ENCODE measurements around the gene CCDC180. TPM values are rescaled to one million over a fixed set of nuclear protein-coding genes. Genes with fewer than 3 reads are reported as not detected.

The CCDC180 gene
- total RNA-seq, 2 donors from 2014 or later, result 4.9 to 10.9 TPM

DNA sequence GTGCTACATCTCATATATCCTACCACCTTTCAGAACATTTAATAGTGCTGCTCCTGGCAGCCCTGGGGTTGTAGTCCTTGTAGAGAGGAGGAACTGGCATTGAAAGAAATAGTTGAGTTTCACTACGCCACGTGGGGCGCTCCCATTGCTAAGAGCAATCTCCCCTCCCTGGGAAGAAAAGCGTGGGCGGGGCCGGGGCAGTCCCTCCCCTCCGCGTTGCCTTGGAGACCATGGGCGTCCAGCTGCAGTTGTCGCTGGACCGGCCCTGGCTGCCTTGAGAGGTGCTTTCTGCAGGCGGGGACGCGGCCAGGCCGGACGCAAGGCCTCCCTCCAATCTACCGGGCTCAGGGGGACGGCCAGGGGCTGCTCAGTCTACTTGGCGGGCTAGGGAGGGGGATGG is 368 bp upstream of the CCDC180 start:
- Histone ChIP-seq H3K4me1 (ENCODE audit: control insufficient read depth, insufficient read depth, low read length) (no peaks in the 10 kb centered on the region), H3K36me3 (ENCODE audit: control insufficient read depth, insufficient read depth, low read length) (no peaks in the 10 kb centered on the region), H3K9ac (ENCODE audit: extremely low read depth, low read length, poor library complexity, severe bottlenecking) (peak overlapping the region; percentile 8), H3K4me3 (ENCODE audit: low read length) (peak overlapping the region; percentile 67), H3K9me3 (ENCODE audit: control insufficient read depth, low read length) (no peaks in the 10 kb centered on the region), H3K27ac (ENCODE audit: low read depth, low read length) (no peak overlapping the region), H3K27me3 (ENCODE audit: control insufficient read depth, insufficient read depth, low read length, poor library complexity, severe bottlenecking) (peaks cover 7% of the 10 kb centered on the region)
- peaks cover 2% of the 10 kb centered on the region for H3K36me3 Mint-ChIP-seq (ENCODE audit: low read depth)
- peaks cover 2% of the 10 kb centered on the region for H3K4me1 Mint-ChIP-seq
- TF ChIP-seq CTCF (conservative IDR thresholded peaks at IDR 0.05), result peak; percentile 62
- H3K27me3 Mint-ChIP-seq (ENCODE audit: insufficient read depth), result peaks cover 1% of the 10 kb centered on the region
- WGBS, 2 experiments (ENCODE audit: insufficient coverage in 1 of 2, insufficient read length in 1 of 2), result 15% methylated on average over 19 of the region's 19 CpGs; no CpG with 5 or more reads in 1 of the 2 experiments
- peak; percentile 98 for DNase-seq
- H3K27ac Mint-ChIP-seq, result no peak overlapping the region
- peaks cover 15% of the 10 kb centered on the region for H3K9me3 Mint-ChIP-seq
- H3K4me3 Mint-ChIP-seq, result peak overlapping the region; percentile 14

GRCh38 chr9:97309260-97309659 is 1.8 kb downstream of the CCDC180 start:
- H3K9ac ChIP-seq (ENCODE audit: extremely low read depth, low read length, poor library complexity, severe bottlenecking), result no peak overlapping the region
- WGBS, 2 experiments (ENCODE audit: insufficient coverage in 1 of 2, insufficient read length in 1 of 2), result 92 to 100% methylated on average over 4 to 5 of the region's 5 CpGs
- peaks cover 4% of the 10 kb centered on the region for H3K9me3 Mint-ChIP-seq

GRCh38 chr9:97310023-97310422 is 2.6 kb downstream of the CCDC180 start:
- TF ChIP-seq CTCF (conservative IDR thresholded peaks at IDR 0.05), result no peak
- Mint-ChIP-seq H3K4me1 (peaks cover 9% of the 10 kb centered on the region), H3K27me3 (ENCODE audit: insufficient read depth) (no peaks in the 10 kb centered on the region), H3K9me3 (no peaks in the 10 kb centered on the region), H3K27ac (no peak overlapping the region), H3K4me3 (no peak overlapping the region), H3K36me3 (ENCODE audit: low read depth) (no peaks in the 10 kb centered on the region)
- DNase-seq, result no peak
- no peak overlapping the region for H3K9ac ChIP-seq (ENCODE audit: extremely low read depth, low read length, poor library complexity, severe bottlenecking)
- no peaks in the 10 kb centered on the region for H3K36me3 ChIP-seq (ENCODE audit: control insufficient read depth, insufficient read depth, low read length)
- H3K9me3 ChIP-seq (ENCODE audit: control insufficient read depth, low read length), result no peaks in the 10 kb centered on the region
- WGBS, 2 experiments (ENCODE audit: insufficient coverage in 1 of 2, insufficient read length in 1 of 2), result 88 to 100% methylated on average over 1 to 2 of the region's 2 CpGs
- H3K27ac ChIP-seq (ENCODE audit: low read depth, low read length), result no peak overlapping the region
- no peak overlapping the region for H3K4me3 ChIP-seq (ENCODE audit: low read length)
- peaks cover 7% of the 10 kb centered on the region for H3K27me3 ChIP-seq (ENCODE audit: control insufficient read depth, insufficient read depth, low read length, poor library complexity, severe bottlenecking)
- no peaks in the 10 kb centered on the region for H3K4me1 ChIP-seq (ENCODE audit: control insufficient read depth, insufficient read depth, low read length)

More at GRCh38 chr9:97309260-97309659, 1.8 kb downstream of the CCDC180 start:
- DNase-seq, result no peak
- Mint-ChIP-seq H3K4me1 (peaks cover 9% of the 10 kb centered on the region), H3K4me3 (no peak overlapping the region), H3K27me3 (ENCODE audit: insufficient read depth) (no peaks in the 10 kb centered on the region), H3K36me3 (ENCODE audit: low read depth) (peaks cover 2% of the 10 kb centered on the region), H3K27ac (no peak overlapping the region)
- no peaks in the 10 kb centered on the region for H3K36me3 ChIP-seq (ENCODE audit: control insufficient read depth, insufficient read depth, low read length)
- H3K27ac ChIP-seq (ENCODE audit: low read depth, low read length), result no peak overlapping the region
- no peak for TF ChIP-seq CTCF (conservative IDR thresholded peaks at IDR 0.05)
- H3K4me3 ChIP-seq (ENCODE audit: low read length), result no peak overlapping the region
- H3K27me3 ChIP-seq (ENCODE audit: control insufficient read depth, insufficient read depth, low read length, poor library complexity, severe bottlenecking), result peaks cover 7% of the 10 kb centered on the region
- H3K9me3 ChIP-seq (ENCODE audit: control insufficient read depth, low read length), result no peaks in the 10 kb centered on the region
- H3K4me1 ChIP-seq (ENCODE audit: control insufficient read depth, insufficient read depth, low read length), result no peaks in the 10 kb centered on the region
